BJ (cell line): ENCODE measurements around the gene GDF9. TPM values are rescaled to one million over a fixed set of nuclear protein-coding genes. Genes with fewer than 3 reads are reported as not detected.

ENCODE experiments used
- CTCF ChIA-PET: fragments of 350-600 bp; formaldehyde crosslinking; extraction: SDS; loops from one replicate; lab custom pipeline; 2021; ENCODE audit warnings: antibody characterized with exemption, inconsistent platforms; lab: Yijun Ruan, JAX
- POLR2A ChIA-PET: fragments of 300-600 bp; sonication (Branson Sonifier 250); formaldehyde crosslinking; extraction: SDS; loops from one replicate; lab custom pipeline; 2021; ENCODE audit warnings: antibody characterized with exemption; lab: Charles Lee
- DNase-seq: peaks from one replicate; pipeline ENCODE4 v3.0.0-alpha.2; 2011; ENCODE audit warnings: low read depth
- H3K27me3 ChIP-seq: 2 replicates; pipeline ENCODE4 v1.6.0; 2011; ENCODE audit warnings: low read length; ENCODE audit not compliant: control insufficient read depth, insufficient read depth
- H3K36me3 ChIP-seq: 2 replicates; pipeline ENCODE4 v1.5.1; 2011; ENCODE audit warnings: low read length; ENCODE audit not compliant: control insufficient read depth, insufficient read depth
- H3K4me3 ChIP-seq: 2 replicates; pipeline ENCODE4 v1.5.1; 2011; ENCODE audit warnings: low read depth, mild to moderate bottlenecking, control low read depth, low read length
- CTCF ChIP-seq: IDR thresholded peaks from 2 replicates; pipeline ENCODE4 v1.5.1; 2011; ENCODE audit warnings: low read depth, mild to moderate bottlenecking, control low read depth, inconsistent platforms, low read length, moderate library complexity; ENCODE audit not compliant: insufficient read depth
- polyA plus RNA-seq: library from polyadenylated mRNA; depleted of rRNA; stranded (reverse); fragments of >200 nt; gene quantifications from 2 replicates; pipeline ENCODE4 v1.2.3, GENCODE V29; 2011

The GDF9 gene
- polyA plus RNA-seq, 1 experiment: 0.20 TPM

- H3K27me3 ChIP-seq: no peaks in the 10 kb centered on the region
- no peak for TF ChIP-seq CTCF
- DNase-seq: no peak
- peaks cover 15% of the 10 kb centered on the region for H3K36me3 ChIP-seq
- POLR2A ChIA-PET: no interaction called here
- no peak overlapping the region for H3K4me3 ChIP-seq
- CTCF ChIA-PET: interaction anchor here (1.6 to 1.8 kb wide), 4 partner anchors 8 to 61 kb away, joined by 4 to 6 read pairs (median 6); partner anchors contain the start of gene SHROOM1
Measured at GRCh38 chr5:132890817-132891216, 24.5 kb upstream of the GDF9 start.

- POLR2A ChIA-PET: no interaction called here
- no peak overlapping the region for H3K4me3 ChIP-seq
- no peak for DNase-seq
- no peaks in the 10 kb centered on the region for H3K27me3 ChIP-seq
- H3K36me3 ChIP-seq: peaks cover 14% of the 10 kb centered on the region
- TF ChIP-seq CTCF: no peak
- CTCF ChIA-PET: interaction anchor here (1.0 to 8.2 kb wide), 2 partner anchors 59 to 136 kb away, joined by 3 to 111 read pairs; partner anchors contain the start of gene SHROOM1
Measured at GRCh38 chr5:132889501-132889900, 23.2 kb upstream of the GDF9 start.

GRCh38 chr5:132887283-132887682 is 21.0 kb upstream of the GDF9 start:
- ChIA-PET CTCF (interaction anchor here (1.1 to 8.2 kb wide), 3 partner anchors 10 to 57 kb away, joined by 3 to 111 read pairs (median 3); partner anchors contain the start of gene SHROOM1), POLR2A (no interaction called here)
- no peak overlapping the region for H3K4me3 ChIP-seq
- no peak for TF ChIP-seq CTCF
- peaks cover 11% of the 10 kb centered on the region for H3K36me3 ChIP-seq
- DNase-seq: no peak
- no peaks in the 10 kb centered on the region for H3K27me3 ChIP-seq

GRCh38 chr5:132886064-132886823 is 20.0 kb upstream of the GDF9 start:
- CTCF ChIA-PET: interaction anchor here (0.6 to 8.2 kb wide), 3 partner anchors 14 to 498 kb away, joined by 3 to 111 read pairs (median 3); partner anchors contain the start of gene SHROOM1
- Histone ChIP-seq H3K36me3 (peaks cover 10% of the 10 kb centered on the region), H3K4me3 (no peak overlapping the region), H3K27me3 (no peaks in the 10 kb centered on the region)
- TF ChIP-seq CTCF: no peak
- no peak for DNase-seq
- POLR2A ChIA-PET: no interaction called here

GRCh38 chr5:132884548-132884947 is 18.3 kb upstream of the GDF9 start:
- CTCF ChIA-PET: interaction anchor here (0.7 to 8.2 kb wide), 5 partner anchors 11 to 60 kb away, joined by 3 to 111 read pairs (median 5); partner anchors contain the start of genes GDF9, SHROOM1 and UQCRQ
- DNase-seq: no peak
- Histone ChIP-seq H3K4me3 (no peak overlapping the region), H3K36me3 (peaks cover 10% of the 10 kb centered on the region), H3K27me3 (no peaks in the 10 kb centered on the region)
- TF ChIP-seq CTCF: no peak
- POLR2A ChIA-PET: no interaction called here
